Neural progenitor cell (in vitro differentiated cells): ENCODE data around the gene CGREF1. TPM values are rescaled to one million over a fixed set of nuclear protein-coding genes. Genes with fewer than 3 reads are reported as not detected.

Source experiments
- DNase-seq: peaks from one replicate; pipeline ENCODE4 v3.0.0-alpha.2; 2016; ENCODE audit warnings: low spot score
- H2AFZ ChIP-seq: fragments of 200-600 bp; sonication (generic); replicated peaks from 2 replicates; pipeline ENCODE4 v1.6.1; 2016; ENCODE audit warnings: antibody characterized with exemption
- H3F3A ChIP-seq: fragments of 200-600 bp; sonication (generic); 2 replicates; pipeline ENCODE4 v1.6.1; 2016; ENCODE audit warnings: antibody characterized with exemption, low read depth
- H3K27ac ChIP-seq: fragments of 200-600 bp; sonication (generic); 2 replicates; pipeline ENCODE4 v1.5.1; 2016; ENCODE audit warnings: mild to moderate bottlenecking
- H3K27me3 ChIP-seq: fragments of 200-600 bp; sonication (generic); 2 replicates; pipeline ENCODE4 v1.6.1; 2016; ENCODE audit warnings: mild to moderate bottlenecking, moderate library complexity
- H3K36me3 ChIP-seq: fragments of 200-600 bp; sonication (generic); 2 replicates; pipeline ENCODE4 v1.5.1; 2016
- H3K4me1 ChIP-seq: fragments of 200-600 bp; sonication (generic); 2 replicates; pipeline ENCODE4 v1.6.1; 2016; ENCODE audit warnings: mixed run types
- H3K4me2 ChIP-seq: fragments of 200-600 bp; sonication (generic); 2 replicates; pipeline ENCODE4 v1.6.1; 2016
- H3K4me3 ChIP-seq: fragments of 200-600 bp; sonication (generic); 2 replicates; pipeline ENCODE4 v1.5.1; 2016
- H3K79me2 ChIP-seq: fragments of 200-600 bp; sonication (generic); 2 replicates; pipeline ENCODE4 v1.6.1; 2016; ENCODE audit warnings: low read depth
- H3K9ac ChIP-seq: fragments of 200-600 bp; sonication (generic); 2 replicates; pipeline ENCODE4 v1.6.1; 2016
- H3K9me3 ChIP-seq: fragments of 200-600 bp; sonication (generic); 2 replicates; pipeline ENCODE4 v1.5.1; 2016; ENCODE audit warnings: low read depth
- H4K20me1 ChIP-seq: fragments of 200-600 bp; sonication (generic); 2 replicates; pipeline ENCODE4 v1.6.1; 2016; ENCODE audit warnings: low read depth
- H3K27ac Mint-ChIP-seq: 3 replicates; pipeline ENCODE4 v1.8.0; 2021; ENCODE audit warnings: mixed read lengths
- H3K27me3 Mint-ChIP-seq: 2 replicates; pipeline ENCODE4 v1.8.0; 2022; ENCODE audit warnings: low read depth, mild to moderate bottlenecking, inconsistent platforms, moderate library complexity, mixed read lengths; ENCODE audit not compliant: insufficient read depth
- H3K36me3 Mint-ChIP-seq: 3 replicates; pipeline ENCODE4 v1.8.0; 2021; ENCODE audit warnings: mixed read lengths
- H3K4me1 Mint-ChIP-seq: 3 replicates; pipeline ENCODE4 v1.8.0; 2021; ENCODE audit warnings: mixed read lengths
- H3K4me3 Mint-ChIP-seq: 3 replicates; pipeline ENCODE4 v1.8.0; 2021; ENCODE audit warnings: mild to moderate bottlenecking, moderate library complexity, mixed read lengths
- H3K9me3 Mint-ChIP-seq: 3 replicates; pipeline ENCODE4 v1.8.0; 2020; ENCODE audit warnings: mixed read lengths
- CTCF ChIP-seq: fragments of 200-600 bp; sonication (generic); IDR thresholded peaks from 2 replicates; pipeline ENCODE4 v1.5.1; 2017; ENCODE audit warnings: antibody characterized with exemption, mild to moderate bottlenecking
- EZH2 ChIP-seq: fragments of 200-600 bp; sonication (generic); IDR thresholded peaks from 2 replicates; pipeline ENCODE4 v1.6.1; 2017; ENCODE audit warnings: antibody characterized with exemption, mild to moderate bottlenecking, moderate library complexity
- EZH2phosphoT487 ChIP-seq: fragments of 200-600 bp; sonication (generic); IDR thresholded peaks from 2 replicates; pipeline ENCODE4 v1.6.1; 2017; ENCODE audit warnings: antibody characterized with exemption
- total RNA-seq: library from RNA; depleted of rRNA; stranded (reverse); fragments of >200 nt; gene quantifications from 2 replicates; pipeline ENCODE4 v1.2.3, GENCODE V29; 2015; ENCODE audit warnings: low replicate concordance

CGREF1 gene
- total RNA-seq, 1 donor from 2014 or later: 3.0 TPM

GRCh38 chr2:27080603-27080936 is 38.4 kb downstream of the CGREF1 start:
- Histone ChIP-seq H3K79me2 (no peaks in the 10 kb centered on the region), H2AFZ (no peak overlapping the region), H3K36me3 (no peaks in the 10 kb centered on the region), H3K9ac (no peak overlapping the region), H3K4me1 (peaks cover 19% of the 10 kb centered on the region), H3F3A (peaks cover 12% of the 10 kb centered on the region), H4K20me1 (no peaks in the 10 kb centered on the region), H3K4me2 (peak overlapping the region; percentile 9), H3K27ac (no peak overlapping the region), H3K4me3 (no peak overlapping the region), H3K9me3 (no peaks in the 10 kb centered on the region), H3K27me3 (peaks cover 9% of the 10 kb centered on the region)
- Mint-ChIP-seq H3K36me3 (no peaks in the 10 kb centered on the region), H3K27ac (peak overlapping the region; percentile 92), H3K9me3 (no peaks in the 10 kb centered on the region), H3K4me3 (peak overlapping the region; percentile 77), H3K4me1 (peaks cover 52% of the 10 kb centered on the region), H3K27me3 (no peaks in the 10 kb centered on the region)
- no peak for DNase-seq
- TF ChIP-seq EZH2phosphoT487 (no peak), CTCF (no peak), EZH2 (no peak)

- H3F3A ChIP-seq: peaks cover 7% of the 10 kb centered on the region
- H3K9me3 ChIP-seq: no peaks in the 10 kb centered on the region
- H3K27ac Mint-ChIP-seq: peak overlapping the region; percentile 65
- H3K4me2 ChIP-seq: no peak overlapping the region
- no peaks in the 10 kb centered on the region for H3K27me3 Mint-ChIP-seq
- H4K20me1 ChIP-seq: no peaks in the 10 kb centered on the region
- H2AFZ ChIP-seq: no peak overlapping the region
- H3K27ac ChIP-seq: no peak overlapping the region
- H3K9me3 Mint-ChIP-seq: no peaks in the 10 kb centered on the region
- no peak overlapping the region for H3K9ac ChIP-seq
- TF ChIP-seq CTCF (no peak), EZH2phosphoT487 (no peak), EZH2 (no peak)
- no peak for DNase-seq
- H3K4me1 Mint-ChIP-seq: peaks cover 51% of the 10 kb centered on the region
- H3K27me3 ChIP-seq: peaks cover 4% of the 10 kb centered on the region
- H3K4me1 ChIP-seq: peaks cover 15% of the 10 kb centered on the region
- no peaks in the 10 kb centered on the region for H3K79me2 ChIP-seq
- no peak overlapping the region for H3K4me3 ChIP-seq
- no peaks in the 10 kb centered on the region for H3K36me3 ChIP-seq
- H3K36me3 Mint-ChIP-seq: no peaks in the 10 kb centered on the region
- H3K4me3 Mint-ChIP-seq: peak overlapping the region; percentile 77
Measured at GRCh38 chr2:27080140-27080469, 38.8 kb downstream of the CGREF1 start.

- H3K4me3 Mint-ChIP-seq: peak overlapping the region; percentile 77
Measured at GRCh38 chr2:27079233-27080139, 39.4 kb downstream of the CGREF1 start.

More at GRCh38 chr2:27079233-27080139, 39.4 kb downstream of the CGREF1 start:
- H4K20me1 ChIP-seq: no peaks in the 10 kb centered on the region
- H3K4me1 ChIP-seq: peaks cover 15% of the 10 kb centered on the region
- H3F3A ChIP-seq: peaks cover 7% of the 10 kb centered on the region
- H3K27me3 ChIP-seq: no peaks in the 10 kb centered on the region
- H3K36me3 Mint-ChIP-seq: no peaks in the 10 kb centered on the region
- H3K36me3 ChIP-seq: no peaks in the 10 kb centered on the region
- H3K4me2 ChIP-seq: no peak overlapping the region
- no peaks in the 10 kb centered on the region for H3K27me3 Mint-ChIP-seq
- peaks cover 53% of the 10 kb centered on the region for H3K4me1 Mint-ChIP-seq
- no peak overlapping the region for H3K9ac ChIP-seq
- peak overlapping the region; percentile 65 for H3K27ac Mint-ChIP-seq
- no peak for DNase-seq
- no peak overlapping the region for H3K4me3 ChIP-seq
- no peaks in the 10 kb centered on the region for H3K79me2 ChIP-seq
- no peak overlapping the region for H2AFZ ChIP-seq
- no peak for TF ChIP-seq CTCF
- TF ChIP-seq EZH2phosphoT487: no peak
- TF ChIP-seq EZH2: no peak
- no peak overlapping the region for H3K27ac ChIP-seq
- no peaks in the 10 kb centered on the region for H3K9me3 ChIP-seq
- H3K9me3 Mint-ChIP-seq: no peaks in the 10 kb centered on the region
